Activated T-cell treated with anti-CD3 and anti-CD28 coated beads, Interleukin-2, amount 50 U/mL, for 72 hours (primary cell): ENCODE results near the gene SAXO1. TPM values are rescaled to one million over a fixed set of nuclear protein-coding genes. Genes with fewer than 3 reads are reported as not detected.

Source experiments
- ATAC-seq, 2 donors: fragments of 150-1000 bp; cut with Tn5 transposase; replicated peaks in 1 of 2; 2 replicates each; pipeline ENCODE4 v1.10.0; 2021; ENCODE audit warnings: moderate library complexity in 2 of 2, mild to moderate bottlenecking in 1 of 2
- DNase-seq, 2 donors: peaks; one replicate each; pipeline ENCODE4 v3.0.0; 2021 to 2022; ENCODE audit warnings: mixed read lengths in 1 of 2
- H3K27ac Mint-ChIP-seq: one replicate; pipeline ENCODE4 v1.8.0; 2022; ENCODE audit warnings: mild to moderate bottlenecking, moderate library complexity, mixed read lengths
- H3K27me3 Mint-ChIP-seq: one replicate; pipeline ENCODE4 v1.8.0; 2022; ENCODE audit warnings: low read depth, mixed read lengths
- H3K36me3 Mint-ChIP-seq, 2 donors: one replicate each; pipeline ENCODE4 v1.8.0; 2022; ENCODE audit warnings: mixed read lengths in 2 of 2, mild to moderate bottlenecking in 1 of 2; ENCODE audit not compliant: insufficient read depth in 2 of 2
- H3K4me1 Mint-ChIP-seq: one replicate; pipeline ENCODE4 v1.8.0; 2022; ENCODE audit warnings: low read depth, mixed read lengths
- H3K4me3 Mint-ChIP-seq, 2 donors: one replicate each; pipeline ENCODE4 v1.8.0; 2022; ENCODE audit warnings: mild to moderate bottlenecking in 2 of 2, mixed read lengths in 2 of 2, moderate library complexity in 2 of 2
- H3K9me3 Mint-ChIP-seq, 2 donors: one replicate each; pipeline ENCODE4 v1.8.0; 2022; ENCODE audit warnings: mixed read lengths in 2 of 2
- total RNA-seq, 2 donors: library from RNA; stranded (reverse); gene quantifications; one replicate each; pipeline ENCODE4 v1.2.3, GENCODE V29; 2022

SAXO1 gene
- total RNA-seq, 2 donors from 2014 or later: not detected

- Mint-ChIP-seq H3K27me3 (no peaks in the 10 kb centered on the region), H3K9me3 (peaks cover 8 to 14% of the 10 kb centered on the region in 2 donors)
Measured at GRCh38 chr9:18893046-18893445, 140.0 kb downstream of the SAXO1 start.

GRCh38 chr9:18891946-18892670 lies 140.9 kb downstream of the SAXO1 start:
- DNase-seq: no peak
- no peak for ATAC-seq
- peaks cover 8 to 14% of the 10 kb centered on the region in 2 donors for H3K9me3 Mint-ChIP-seq
- H3K27me3 Mint-ChIP-seq: no peaks in the 10 kb centered on the region
- no peak overlapping the region for H3K27ac Mint-ChIP-seq
- no peaks in the 10 kb centered on the region for H3K4me1 Mint-ChIP-seq
- peaks cover 2 to 11% of the 10 kb centered on the region in 2 donors for H3K36me3 Mint-ChIP-seq
- H3K4me3 Mint-ChIP-seq: no peak overlapping the region

More at GRCh38 chr9:18893046-18893445, 140.0 kb downstream of the SAXO1 start:
- no peak overlapping the region for H3K4me3 Mint-ChIP-seq
- ATAC-seq (no peak), DNase-seq (no peak)
- H3K4me1 Mint-ChIP-seq: no peaks in the 10 kb centered on the region
- peaks cover 2 to 11% of the 10 kb centered on the region in 2 donors for H3K36me3 Mint-ChIP-seq
- no peak overlapping the region for H3K27ac Mint-ChIP-seq

- H3K27ac Mint-ChIP-seq: no peak overlapping the region
- DNase-seq (no peak), ATAC-seq (no peak)
- H3K36me3 Mint-ChIP-seq: peaks cover 2 to 4% of the 10 kb centered on the region in 2 donors
- H3K4me3 Mint-ChIP-seq: no peak overlapping the region
- no peaks in the 10 kb centered on the region for H3K4me1 Mint-ChIP-seq
- H3K27me3 Mint-ChIP-seq: no peaks in the 10 kb centered on the region
- H3K9me3 Mint-ChIP-seq: peaks cover 5 to 6% of the 10 kb centered on the region in 2 donors
Measured at GRCh38 chr9:18890372-18890771, 142.6 kb downstream of the SAXO1 start.

GRCh38 chr9:18889550-18889949 lies 143.5 kb downstream of the SAXO1 start:
- peaks cover 3% of the 10 kb centered on the region in 2 donors for H3K9me3 Mint-ChIP-seq
- H3K4me1 Mint-ChIP-seq: no peaks in the 10 kb centered on the region
- no peak overlapping the region for H3K27ac Mint-ChIP-seq
- no peak for ATAC-seq
- DNase-seq: no peak
- H3K4me3 Mint-ChIP-seq: no peak overlapping the region
- peaks cover under 1 to 2% of the 10 kb centered on the region in 2 donors for H3K36me3 Mint-ChIP-seq
- H3K27me3 Mint-ChIP-seq: no peaks in the 10 kb centered on the region

DNA sequence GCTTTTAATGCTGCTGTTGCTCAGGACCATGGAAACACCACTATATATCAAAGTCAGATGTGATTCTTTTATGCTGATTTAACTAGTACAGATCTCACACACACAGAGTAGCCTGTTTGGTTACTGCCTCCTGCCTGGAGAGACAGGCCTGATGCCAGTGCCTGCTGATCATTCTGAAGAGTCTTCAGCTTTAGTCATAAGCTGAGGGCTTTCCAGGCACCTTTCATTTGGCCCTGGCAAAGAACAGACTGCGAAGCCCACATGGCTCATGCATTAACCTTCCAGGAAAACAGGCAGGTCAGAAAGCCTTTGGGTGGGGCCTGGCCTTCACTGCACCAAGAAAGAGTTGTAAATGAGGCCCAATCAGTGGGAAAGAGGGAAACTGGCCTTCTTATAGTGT lies 144.7 kb downstream of the SAXO1 start:
- H3K27me3 Mint-ChIP-seq: peaks cover 3% of the 10 kb centered on the region
- ATAC-seq (no peak), DNase-seq (no peak)
- no peaks in the 10 kb centered on the region for H3K4me1 Mint-ChIP-seq
- H3K36me3 Mint-ChIP-seq: no peaks in the 10 kb centered on the region
- H3K4me3 Mint-ChIP-seq: no peak overlapping the region
- no peaks in the 10 kb centered on the region for H3K9me3 Mint-ChIP-seq
- no peak overlapping the region for H3K27ac Mint-ChIP-seq

- no peak for DNase-seq
- no peak for ATAC-seq
- Mint-ChIP-seq H3K27ac (no peak overlapping the region), H3K4me1 (no peaks in the 10 kb centered on the region), H3K9me3 (no peaks in the 10 kb centered on the region), H3K4me3 (no peak overlapping the region), H3K27me3 (peaks cover 5% of the 10 kb centered on the region), H3K36me3 (no peaks in the 10 kb centered on the region)
Measured at GRCh38 chr9:18887546-18887945, 145.5 kb downstream of the SAXO1 start.

DNA sequence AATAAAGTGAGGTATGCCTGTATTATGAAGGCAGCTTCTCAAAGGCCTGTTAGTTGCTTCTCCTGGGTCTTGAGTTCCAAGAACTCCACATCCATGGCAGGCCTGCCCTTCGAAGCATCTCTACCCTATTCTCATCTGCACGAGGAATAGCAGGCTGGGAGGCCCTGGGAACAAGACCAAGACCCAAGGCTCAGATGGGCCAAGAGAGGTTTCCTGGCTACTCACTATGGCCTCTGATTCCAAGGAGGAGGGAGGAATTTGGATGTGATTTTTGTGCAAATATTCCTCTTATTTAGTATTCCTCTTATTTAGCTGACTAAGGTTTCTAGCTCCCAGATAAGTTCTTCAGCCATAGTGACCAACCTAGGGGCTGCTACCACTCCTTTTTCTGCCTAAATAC lies 151.3 kb downstream of the SAXO1 start:
- Mint-ChIP-seq H3K4me1 (no peaks in the 10 kb centered on the region), H3K9me3 (no peaks in the 10 kb centered on the region), H3K27me3 (peaks cover 18% of the 10 kb centered on the region), H3K4me3 (no peak overlapping the region), H3K27ac (no peak overlapping the region), H3K36me3 (no peaks in the 10 kb centered on the region)
- no peak for DNase-seq
- ATAC-seq: no peak

GRCh38 chr9:18877984-18878383 lies 155.0 kb downstream of the SAXO1 start:
- H3K9me3 Mint-ChIP-seq: no peaks in the 10 kb centered on the region
- no peaks in the 10 kb centered on the region for H3K36me3 Mint-ChIP-seq
- ATAC-seq: no peak

More at GRCh38 chr9:18877984-18878383, 155.0 kb downstream of the SAXO1 start:
- Mint-ChIP-seq H3K4me1 (no peaks in the 10 kb centered on the region), H3K27me3 (peaks cover 15% of the 10 kb centered on the region), H3K4me3 (no peak overlapping the region), H3K27ac (no peak overlapping the region)
- DNase-seq: no peak

Other genes starting within 250 kb of the SAXO1 start
- gene RRAGA, start 16.2 kb upstream of the SAXO1 start, total RNA-seq: 10 to 100 TPM; 36.9 to 41.6 TPM
- gene HAUS6, start 69.7 kb upstream of the SAXO1 start, total RNA-seq: 10 to 100 TPM; 32.8 to 33.4 TPM
- gene PLIN2, start 94.3 kb upstream of the SAXO1 start, total RNA-seq: 10 to 100 TPM; 76.4 to 84.0 TPM
- gene DENND4C, start 197.5 kb upstream of the SAXO1 start, total RNA-seq: 10 to 100 TPM; 26.0 to 28.9 TPM